Ishikawa (cell line): ENCODE measurements around the gene INPP5B.

Experiments used
- EP300 ChIP-seq: IDR thresholded peaks from 2 replicates; pipeline ENCODE4 v1.6.1; 2012; ENCODE audit warnings: borderline replicate concordance
- FOXM1 ChIP-seq: IDR thresholded peaks from 2 replicates; pipeline ENCODE4 v1.6.1; 2012; ENCODE audit warnings: low read depth, borderline replicate concordance

DNA sequence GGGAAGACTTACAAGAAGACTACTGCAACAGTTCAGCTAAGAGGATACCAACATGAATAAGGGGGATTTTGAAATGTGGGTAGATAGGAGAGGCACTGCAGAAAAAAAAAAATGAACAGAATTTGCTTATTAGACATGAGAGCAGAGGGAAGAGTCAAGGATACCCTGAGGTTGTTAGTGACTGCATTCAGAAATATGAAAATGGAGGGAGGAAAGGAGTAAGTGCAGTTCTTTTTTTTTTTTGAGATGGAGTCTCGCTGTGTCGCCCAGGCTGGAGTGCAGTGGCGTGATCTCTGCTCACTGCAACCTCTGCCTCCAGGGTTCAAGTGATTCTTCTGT is 23.3 kb downstream of the INPP5B start:
- no peak for TF ChIP-seq EP300
- no peak for TF ChIP-seq FOXM1
